ENCODE data around the gene AGAP1. TPM values are rescaled to one million over a fixed set of nuclear protein-coding genes. Genes with fewer than 3 reads are reported as not detected.

The AGAP1 gene
- total RNA-seq, 1 donor, result 18.5 TPM

GRCh38 chr2:235505181-235505741, 11.4 kb downstream of the AGAP1 start:
- DNase-seq (ENCODE audit: insufficient read length, low spot score, missing footprints), result no peak
- H3K4me2 ChIP-seq (ENCODE audit: insufficient read depth, low read length), result no peak overlapping the region
- peaks cover 19% of the 10 kb centered on the region for H3K4me1 ChIP-seq (ENCODE audit: insufficient read depth, low read length)
- H3K27me3 ChIP-seq (ENCODE audit: insufficient read depth, low read length), result no peaks in the 10 kb centered on the region
- no peaks in the 10 kb centered on the region for H3K36me3 ChIP-seq (ENCODE audit: insufficient read depth, low read length)
- H3K79me2 ChIP-seq (ENCODE audit: insufficient read depth, low read length), result peaks cover 90% of the 10 kb centered on the region
- H4K20me1 ChIP-seq (ENCODE audit: insufficient read depth, low read length), result peaks cover 47% of the 10 kb centered on the region
- H3K9me3 ChIP-seq (ENCODE audit: low read depth, low read length), result no peaks in the 10 kb centered on the region
- H2AFZ ChIP-seq (ENCODE audit: low read length), result no peak overlapping the region
- no peak overlapping the region for H3K27ac ChIP-seq (ENCODE audit: low read depth, low read length)
- H3K4me3 ChIP-seq (ENCODE audit: insufficient read depth, low read length), result no peak overlapping the region
- no peak for TF ChIP-seq CTCF (IDR thresholded peaks at IDR 0.05; ENCODE audit: extremely low read depth, low read depth, low read length)

GRCh38 chr2:235506291-235506996, 12.6 kb downstream of the AGAP1 start:
- peaks cover 90% of the 10 kb centered on the region for H3K79me2 ChIP-seq (ENCODE audit: insufficient read depth, low read length)
- H2AFZ ChIP-seq (ENCODE audit: low read length), result peak overlapping the region; percentile 46
- peak; percentile 86 for DNase-seq (ENCODE audit: insufficient read length, low spot score, missing footprints)
- H3K4me1 ChIP-seq (ENCODE audit: insufficient read depth, low read length), result peaks cover 17% of the 10 kb centered on the region
- no peaks in the 10 kb centered on the region for H3K9me3 ChIP-seq (ENCODE audit: low read depth, low read length)
- no peaks in the 10 kb centered on the region for H3K27me3 ChIP-seq (ENCODE audit: insufficient read depth, low read length)
- H4K20me1 ChIP-seq (ENCODE audit: insufficient read depth, low read length), result peaks cover 41% of the 10 kb centered on the region
- TF ChIP-seq CTCF (IDR thresholded peaks at IDR 0.05; ENCODE audit: extremely low read depth, low read depth, low read length), result no peak
- H3K27ac ChIP-seq (ENCODE audit: low read depth, low read length), result no peak overlapping the region
- no peaks in the 10 kb centered on the region for H3K36me3 ChIP-seq (ENCODE audit: insufficient read depth, low read length)
- no peak overlapping the region for H3K4me2 ChIP-seq (ENCODE audit: insufficient read depth, low read length)
- H3K4me3 ChIP-seq (ENCODE audit: insufficient read depth, low read length), result no peak overlapping the region

- Histone ChIP-seq H3K79me2 (ENCODE audit: insufficient read depth, low read length) (peaks cover 90% of the 10 kb centered on the region), H3K27me3 (ENCODE audit: insufficient read depth, low read length) (no peaks in the 10 kb centered on the region), H3K4me2 (ENCODE audit: insufficient read depth, low read length) (no peak overlapping the region), H3K27ac (ENCODE audit: low read depth, low read length) (no peak overlapping the region), H2AFZ (ENCODE audit: low read length) (peak overlapping the region; percentile 46), H4K20me1 (ENCODE audit: insufficient read depth, low read length) (peaks cover 35% of the 10 kb centered on the region), H3K4me1 (ENCODE audit: insufficient read depth, low read length) (peaks cover 17% of the 10 kb centered on the region), H3K9me3 (ENCODE audit: low read depth, low read length) (no peaks in the 10 kb centered on the region), H3K4me3 (ENCODE audit: insufficient read depth, low read length) (no peak overlapping the region), H3K36me3 (ENCODE audit: insufficient read depth, low read length) (no peaks in the 10 kb centered on the region)
- no peak for TF ChIP-seq CTCF (IDR thresholded peaks at IDR 0.05; ENCODE audit: extremely low read depth, low read depth, low read length)
- DNase-seq (ENCODE audit: insufficient read length, low spot score, missing footprints), result no peak
Measured at GRCh38 chr2:235506997-235507615, 13.3 kb downstream of the AGAP1 start.

GRCh38 chr2:235507928-235508327, 14.1 kb downstream of the AGAP1 start:
- Histone ChIP-seq H3K4me1 (ENCODE audit: insufficient read depth, low read length) (peaks cover 17% of the 10 kb centered on the region), H2AFZ (ENCODE audit: low read length) (no peak overlapping the region), H4K20me1 (ENCODE audit: insufficient read depth, low read length) (peaks cover 37% of the 10 kb centered on the region), H3K4me2 (ENCODE audit: insufficient read depth, low read length) (no peak overlapping the region), H3K79me2 (ENCODE audit: insufficient read depth, low read length) (peaks cover 90% of the 10 kb centered on the region), H3K27me3 (ENCODE audit: insufficient read depth, low read length) (no peaks in the 10 kb centered on the region), H3K4me3 (ENCODE audit: insufficient read depth, low read length) (no peak overlapping the region), H3K9me3 (ENCODE audit: low read depth, low read length) (no peaks in the 10 kb centered on the region), H3K36me3 (ENCODE audit: insufficient read depth, low read length) (no peaks in the 10 kb centered on the region), H3K27ac (ENCODE audit: low read depth, low read length) (no peak overlapping the region)
- DNase-seq (ENCODE audit: insufficient read length, low spot score, missing footprints), result no peak
- TF ChIP-seq CTCF (IDR thresholded peaks at IDR 0.05; ENCODE audit: extremely low read depth, low read depth, low read length), result no peak
